Measurements from ENCODE around the gene RNF19B. TPM values are rescaled to one million over a fixed set of nuclear protein-coding genes. Genes with fewer than 3 reads are reported as not detected.

Gene RNF19B
- total RNA-seq, 1 donor from 2014 or later, result 20.1 TPM

DNA sequence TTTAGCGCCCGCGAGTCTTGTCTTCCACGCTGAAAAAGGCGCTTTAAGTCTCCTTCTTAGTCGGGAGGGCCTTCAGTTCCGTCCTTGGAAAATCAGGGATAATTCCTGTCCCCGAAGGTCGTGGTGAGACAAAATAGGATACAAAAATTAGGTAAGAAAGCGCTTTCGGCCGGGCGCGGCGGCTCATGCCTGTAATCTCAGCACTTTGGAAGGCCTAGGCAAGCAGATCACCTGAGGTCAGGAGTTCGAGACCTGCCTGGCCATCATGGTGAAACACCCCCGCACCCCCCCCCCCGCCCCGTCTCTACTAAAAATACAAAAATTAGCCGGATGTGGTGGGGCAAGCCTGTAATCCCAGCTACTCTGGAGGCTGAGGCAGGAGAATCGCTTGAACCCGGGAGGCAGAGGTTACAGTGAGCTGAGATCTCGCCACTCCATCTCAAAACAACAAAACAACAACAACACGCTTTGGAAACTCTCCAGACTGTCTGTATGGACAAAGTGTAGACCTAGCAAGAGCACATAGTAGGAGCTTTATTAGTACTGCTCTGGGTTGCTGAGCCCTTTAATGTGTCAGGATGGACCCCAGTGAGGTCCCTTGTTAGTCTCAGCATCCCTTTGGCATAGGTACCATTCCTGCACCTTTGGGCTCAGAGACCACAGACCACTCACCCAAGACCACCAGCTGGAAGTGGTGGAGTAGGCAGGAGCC lies 62.6 kb downstream of the RNF19B start:
- H3K9me3 Mint-ChIP-seq, result no peaks in the 10 kb centered on the region
- H3K36me3 Mint-ChIP-seq, result no peaks in the 10 kb centered on the region
- peak overlapping the region; percentile 70 for H3K27ac Mint-ChIP-seq
- H3K27me3 Mint-ChIP-seq, result peaks cover 55% of the 10 kb centered on the region
- TF ChIP-seq, protein P1, sequence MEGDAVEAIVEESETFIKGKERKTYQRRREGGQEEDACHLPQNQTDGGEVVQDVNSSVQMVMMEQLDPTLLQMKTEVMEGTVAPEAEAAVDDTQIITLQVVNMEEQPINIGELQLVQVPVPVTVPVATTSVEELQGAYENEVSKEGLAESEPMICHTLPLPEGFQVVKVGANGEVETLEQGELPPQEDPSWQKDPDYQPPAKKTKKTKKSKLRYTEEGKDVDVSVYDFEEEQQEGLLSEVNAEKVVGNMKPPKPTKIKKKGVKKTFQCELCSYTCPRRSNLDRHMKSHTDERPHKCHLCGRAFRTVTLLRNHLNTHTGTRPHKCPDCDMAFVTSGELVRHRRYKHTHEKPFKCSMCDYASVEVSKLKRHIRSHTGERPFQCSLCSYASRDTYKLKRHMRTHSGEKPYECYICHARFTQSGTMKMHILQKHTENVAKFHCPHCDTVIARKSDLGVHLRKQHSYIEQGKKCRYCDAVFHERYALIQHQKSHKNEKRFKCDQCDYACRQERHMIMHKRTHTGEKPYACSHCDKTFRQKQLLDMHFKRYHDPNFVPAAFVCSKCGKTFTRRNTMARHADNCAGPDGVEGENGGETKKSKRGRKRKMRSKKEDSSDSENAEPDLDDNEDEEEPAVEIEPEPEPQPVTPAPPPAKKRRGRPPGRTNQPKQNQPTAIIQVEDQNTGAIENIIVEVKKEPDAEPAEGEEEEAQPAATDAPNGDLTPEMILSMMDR (conservative IDR thresholded peaks at IDR 0.05), result no peak
- H3K4me3 Mint-ChIP-seq, result peak overlapping the region; percentile 88
- DNase-seq (ENCODE audit: extremely low spot score, unreplicated experiment), result no peak
- peaks cover 5% of the 10 kb centered on the region for H3K4me1 Mint-ChIP-seq (ENCODE audit: unreplicated experiment)

DNA sequence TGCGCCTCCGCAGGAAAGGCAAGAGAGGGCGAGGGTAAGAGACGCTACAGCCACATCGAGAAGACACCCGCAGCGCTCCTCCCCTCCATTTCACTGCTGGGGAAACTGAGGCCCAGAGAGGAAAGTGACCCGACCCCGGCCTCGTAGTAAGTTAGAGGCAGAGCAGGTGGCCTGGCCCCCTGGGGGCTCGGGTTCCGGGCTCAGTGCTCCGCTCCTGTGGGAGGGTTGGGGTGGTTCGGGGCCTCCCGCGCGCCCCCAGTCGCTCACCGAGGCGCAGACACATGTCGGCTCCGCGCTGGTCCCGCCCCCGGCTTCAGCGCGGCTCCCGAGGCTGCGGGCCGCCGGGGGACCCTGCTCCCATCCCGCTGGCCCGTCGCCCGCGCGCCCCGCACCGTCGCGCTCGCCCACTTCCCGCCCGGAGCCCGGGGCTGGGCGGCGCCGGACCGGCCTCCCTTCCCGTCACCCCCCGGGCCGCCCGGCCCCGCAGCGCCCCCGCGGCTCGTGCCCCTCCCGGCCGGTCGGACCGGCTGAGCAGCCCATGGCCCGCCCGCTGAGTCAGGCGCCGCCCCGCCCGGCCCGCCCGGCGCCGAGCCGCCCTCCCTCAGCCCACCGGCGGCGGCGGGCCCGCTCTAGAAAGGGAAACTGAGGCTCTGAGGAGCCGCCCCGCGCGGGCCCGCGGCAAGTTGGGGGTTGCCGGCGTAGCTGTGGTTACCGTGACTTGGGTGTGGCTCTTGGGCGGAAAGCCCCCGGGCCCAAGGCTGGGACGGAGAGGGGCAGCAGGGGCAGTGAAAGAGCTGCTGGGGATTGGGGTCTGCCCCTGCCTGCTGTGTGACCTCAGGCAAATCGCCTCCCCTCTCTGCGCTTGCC lies 63.4 kb downstream of the RNF19B start, which contains the start of gene TMEM54:
TSS of gene TMEM54 (minus strand) at position 434 of the 867 bp plus-strand sequence. CDS start at position 283, 151 bp downstream.
- no peaks in the 10 kb centered on the region for H3K36me3 Mint-ChIP-seq
- TF ChIP-seq, protein P1 (conservative IDR thresholded peaks at IDR 0.05), result no peak
- peaks cover 61% of the 10 kb centered on the region for H3K27me3 Mint-ChIP-seq
- peak within 1 kb of the TSS; percentile 74 for H3K27ac Mint-ChIP-seq
- peaks cover 5% of the 10 kb centered on the region for H3K4me1 Mint-ChIP-seq (ENCODE audit: unreplicated experiment)
- H3K9me3 Mint-ChIP-seq, result no peaks in the 10 kb centered on the region
- H3K4me3 Mint-ChIP-seq, result peak within 1 kb of the TSS; percentile 88
- DNase-seq (ENCODE audit: extremely low spot score, unreplicated experiment), result no peak

DNA sequence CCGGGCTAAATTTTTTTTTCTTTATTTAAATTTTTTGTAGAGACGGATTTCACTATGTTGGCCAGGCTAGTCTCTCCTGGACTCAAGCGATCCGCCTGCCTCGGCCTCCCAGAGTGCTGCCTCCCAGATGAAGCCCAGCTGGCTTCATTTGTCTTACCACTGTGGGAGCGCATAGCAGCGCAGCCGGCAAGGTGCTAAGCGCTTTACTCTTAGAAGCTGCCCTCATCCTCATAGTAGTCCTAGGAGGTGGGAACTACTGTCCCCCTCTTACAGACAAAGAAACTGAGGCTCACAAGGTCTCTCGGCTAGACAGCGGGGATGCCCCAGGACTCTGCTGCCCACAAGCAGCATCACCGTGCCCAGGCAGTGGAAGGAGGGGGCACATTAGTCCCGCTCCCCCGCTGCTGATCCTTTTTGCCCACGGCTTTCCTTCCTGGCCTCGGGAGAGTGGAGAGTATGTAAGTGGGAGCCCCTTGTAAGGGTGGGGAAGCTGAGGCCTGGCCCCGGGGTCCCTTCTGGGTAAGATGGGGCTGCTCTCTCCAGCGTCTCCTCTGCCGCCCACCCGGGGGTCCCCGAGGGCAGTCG lies 64.1 kb downstream of the RNF19B start:
- no peak for DNase-seq (ENCODE audit: extremely low spot score, unreplicated experiment)

GRCh38 chr1:32899586-32900296 lies 64.9 kb downstream of the RNF19B start:
- Mint-ChIP-seq H3K9me3 (no peaks in the 10 kb centered on the region), H3K36me3 (no peaks in the 10 kb centered on the region), H3K27ac (no peak overlapping the region), H3K27me3 (peaks cover 64% of the 10 kb centered on the region), H3K4me3 (peak overlapping the region; percentile 88), H3K4me1 (ENCODE audit: unreplicated experiment) (peaks cover 9% of the 10 kb centered on the region)
- TF ChIP-seq, protein P1 (conservative IDR thresholded peaks at IDR 0.05), result no peak
- DNase-seq (ENCODE audit: extremely low spot score, unreplicated experiment), result no peak

More for the DNA sequence above, 64.1 kb downstream of the RNF19B start:
- peak overlapping the region; percentile 74 for H3K27ac Mint-ChIP-seq
- peaks cover 9% of the 10 kb centered on the region for H3K4me1 Mint-ChIP-seq (ENCODE audit: unreplicated experiment)
- H3K36me3 Mint-ChIP-seq, result no peaks in the 10 kb centered on the region
- H3K27me3 Mint-ChIP-seq, result peaks cover 64% of the 10 kb centered on the region
- H3K4me3 Mint-ChIP-seq, result peak overlapping the region; percentile 88
- TF ChIP-seq, protein P1 (conservative IDR thresholded peaks at IDR 0.05), result no peak
- no peaks in the 10 kb centered on the region for H3K9me3 Mint-ChIP-seq

- no peaks in the 10 kb centered on the region for H3K9me3 Mint-ChIP-seq
- H3K4me3 Mint-ChIP-seq, result peak overlapping the region; percentile 28
- H3K4me1 Mint-ChIP-seq (ENCODE audit: unreplicated experiment), result peaks cover 9% of the 10 kb centered on the region
- peaks cover 61% of the 10 kb centered on the region for H3K27me3 Mint-ChIP-seq
- no peaks in the 10 kb centered on the region for H3K36me3 Mint-ChIP-seq
- H3K27ac Mint-ChIP-seq, result no peak overlapping the region
- DNase-seq (ENCODE audit: extremely low spot score, unreplicated experiment), result no peak
- TF ChIP-seq, protein P1 (conservative IDR thresholded peaks at IDR 0.05), result no peak
Measured at GRCh38 chr1:32898958-32899357, 65.7 kb downstream of the RNF19B start.
